ENCODE results near the gene TESPA1.

Gene TESPA1

GRCh38 chr12:54983536-54984101 lies 943 bp downstream of the TESPA1 start:
- DNase-seq = no peak
- Histone ChIP-seq H4K20me1 (ENCODE audit: insufficient read depth, low read length) (no peaks in the 10 kb centered on the region), H3K27ac (ENCODE audit: low read length) (peak overlapping the region; percentile 80; the same call in 1 of the 2 replicates), H3K4me3 (ENCODE audit: low read length) (peak overlapping the region; percentile 65), H3K4me1 (ENCODE audit: low read length) (peaks cover 23% of the 10 kb centered on the region), H3K4me2 (ENCODE audit: low read depth, low read length) (peak overlapping the region; percentile 93), H3K36me3 (replicated peaks; ENCODE audit: insufficient read depth, low read length) (no peaks in the 10 kb centered on the region), H3K9me2 (replicated peaks; ENCODE audit: insufficient read depth, low read length) (no peaks in the 10 kb centered on the region), H3K9me3 (replicated peaks; ENCODE audit: insufficient read depth, low read length) (no peaks in the 10 kb centered on the region), H3K27me3 (replicated peaks; ENCODE audit: insufficient read depth, low read length) (no peaks in the 10 kb centered on the region), H2AFZ (ENCODE audit: low read length) (peak overlapping the region; percentile 56), H3K9ac (ENCODE audit: low read length) (peak overlapping the region; percentile 49; the same call in 1 of the 2 replicates), H3K79me2 (ENCODE audit: low read length) (peaks cover 16% of the 10 kb centered on the region), H3F3A (ENCODE audit: insufficient read depth, low read length) (peaks cover 19% of the 10 kb centered on the region)
- TF ChIP-seq EZH2phosphoT487 (IDR thresholded peaks at IDR 0.05; ENCODE audit: low read length) (no peak), CTCF (IDR thresholded peaks at IDR 0.05; ENCODE audit: low read length) (no peak)

GRCh38 chr12:54981796-54982195 lies 2.8 kb downstream of the TESPA1 start:
- Histone ChIP-seq H3K9ac (ENCODE audit: low read length) (no peak overlapping the region), H3K9me2 (replicated peaks; ENCODE audit: insufficient read depth, low read length) (no peaks in the 10 kb centered on the region), H2AFZ (ENCODE audit: low read length) (no peak overlapping the region), H4K20me1 (ENCODE audit: insufficient read depth, low read length) (no peaks in the 10 kb centered on the region), H3K9me3 (replicated peaks; ENCODE audit: insufficient read depth, low read length) (no peaks in the 10 kb centered on the region), H3K27ac (ENCODE audit: low read length) (no peak overlapping the region), H3F3A (ENCODE audit: insufficient read depth, low read length) (peaks cover 19% of the 10 kb centered on the region), H3K79me2 (ENCODE audit: low read length) (peaks cover 17% of the 10 kb centered on the region), H3K4me2 (ENCODE audit: low read depth, low read length) (no peak overlapping the region), H3K27me3 (replicated peaks; ENCODE audit: insufficient read depth, low read length) (no peaks in the 10 kb centered on the region), H3K4me3 (ENCODE audit: low read length) (no peak overlapping the region), H3K4me1 (ENCODE audit: low read length) (peaks cover 18% of the 10 kb centered on the region), H3K36me3 (replicated peaks; ENCODE audit: insufficient read depth, low read length) (no peaks in the 10 kb centered on the region)
- DNase-seq = no peak
- TF ChIP-seq EZH2phosphoT487 (IDR thresholded peaks at IDR 0.05; ENCODE audit: low read length) (no peak), EZH2 (optimal IDR thresholded peaks at IDR 0.05; ENCODE audit: low read depth, low read length) (no peak), CTCF (IDR thresholded peaks at IDR 0.05; ENCODE audit: low read length) (no peak)

- no peaks in the 10 kb centered on the region for H4K20me1 ChIP-seq (ENCODE audit: insufficient read depth, low read length)
- H3F3A ChIP-seq (ENCODE audit: insufficient read depth, low read length) = peaks cover 15% of the 10 kb centered on the region
- peaks cover 17% of the 10 kb centered on the region for H3K79me2 ChIP-seq (ENCODE audit: low read length)
- no peaks in the 10 kb centered on the region for H3K36me3 ChIP-seq (replicated peaks; ENCODE audit: insufficient read depth, low read length)
- no peak overlapping the region for H3K4me3 ChIP-seq (ENCODE audit: low read length)
- H2AFZ ChIP-seq (ENCODE audit: low read length) = no peak overlapping the region
- H3K9ac ChIP-seq (ENCODE audit: low read length) = no peak overlapping the region
- H3K4me1 ChIP-seq (ENCODE audit: low read length) = peaks cover 13% of the 10 kb centered on the region
- H3K27me3 ChIP-seq (replicated peaks; ENCODE audit: insufficient read depth, low read length) = no peaks in the 10 kb centered on the region
- DNase-seq = no peak
- no peak for TF ChIP-seq CTCF (IDR thresholded peaks at IDR 0.05; ENCODE audit: low read length)
- no peak for TF ChIP-seq EZH2 (optimal IDR thresholded peaks at IDR 0.05; ENCODE audit: low read depth, low read length)
- no peak for TF ChIP-seq EZH2phosphoT487 (IDR thresholded peaks at IDR 0.05; ENCODE audit: low read length)
- H3K9me3 ChIP-seq (replicated peaks; ENCODE audit: insufficient read depth, low read length) = no peaks in the 10 kb centered on the region
- no peak overlapping the region for H3K4me2 ChIP-seq (ENCODE audit: low read depth, low read length)
- no peaks in the 10 kb centered on the region for H3K9me2 ChIP-seq (replicated peaks; ENCODE audit: insufficient read depth, low read length)
- no peak overlapping the region for H3K27ac ChIP-seq (ENCODE audit: low read length)
Observed at GRCh38 chr12:54980341-54980740, 4.2 kb downstream of the TESPA1 start.

All from MM.1S (cell line).